ENCODE results near the gene SHCBP1. TPM values are rescaled to one million over a fixed set of nuclear protein-coding genes. Genes with fewer than 3 reads are reported as not detected.

Gene SHCBP1
- total and polyA plus RNA-seq, 2 of the 13 experiments (the other 11 are each of a cell fraction or from before 2014, with no cell fraction given): 15.7 to 33.0 TPM

GRCh38 chr16:46632778-46633733 is 11.9 kb upstream of the SHCBP1 start (continued):
- TF ChIP-seq ZBTB43 (CRISPR knock-in tag; conservative IDR thresholded peaks at IDR 0.05): no peak
- no peak for TF ChIP-seq CEBPB (IDR thresholded peaks at IDR 0.05; ENCODE audit: borderline replicate concordance, low read depth, low read length)
- TF ChIP-seq MIXL1 (CRISPR knock-in tag; IDR thresholded peaks at IDR 0.05): no peak
- TF ChIP-seq SNRNP70 (IDR thresholded peaks at IDR 0.05; ENCODE audit: low read depth, low read length): no peak
- no peak for TF ChIP-seq ZNF24 (IDR thresholded peaks at IDR 0.05)
- no peak for TF ChIP-seq KIAA2018 (CRISPR knock-in tag; IDR thresholded peaks at IDR 0.05; ENCODE audit: borderline replicate concordance)
- TF ChIP-seq MAX (IDR thresholded peaks at IDR 0.05): peak; percentile 51; the same call in 1 of the 2 replicates
- TF ChIP-seq RBM22 (optimal IDR thresholded peaks at IDR 0.05; ENCODE audit: low read length): no peak
- peak; percentile 34; the same call in 1 of the 2 replicates for TF ChIP-seq IRF2 (CRISPR knock-in tag; IDR thresholded peaks at IDR 0.05)
- no peak; the same call in 1 of the 2 replicates for TF ChIP-seq MTERF4 (CRISPR knock-in tag; IDR thresholded peaks at IDR 0.05)
- TF ChIP-seq TCF7 (IDR thresholded peaks at IDR 0.05; ENCODE audit: low read depth): no peak
- TF ChIP-seq ARHGAP35 (CRISPR knock-in tag; IDR thresholded peaks at IDR 0.05; ENCODE audit: borderline replicate concordance): no peak
- no peak for TF ChIP-seq ZNF567 (CRISPR knock-in tag; IDR thresholded peaks at IDR 0.05; ENCODE audit: borderline replicate concordance)
- no peak for TF ChIP-seq ZNF816 (CRISPR knock-in tag; IDR thresholded peaks at IDR 0.05; ENCODE audit: borderline replicate concordance)

All from HepG2 (cell line).